Panc1 (cell line): ENCODE measurements around the gene CAP1. TPM values are rescaled to one million over a fixed set of nuclear protein-coding genes. Genes with fewer than 3 reads are reported as not detected.

Source experiments
- ATAC-seq: fragments of 200-7000 bp; cut with Tn5 transposase; 2 replicates; pipeline ENCODE4 v1.9.1; 2020; ENCODE audit warnings: mild to moderate bottlenecking, moderate library complexity
- BruUV-seq: library from RNA; stranded (reverse); fragments of 400-500 nt; replicated peaks from 2 replicates; lab custom pipeline; 2021; lab: Mats Ljungman, UMichigan
- CTCF ChIA-PET: fragments of 300-600 bp; sonication (Branson Sonifier 250); formaldehyde crosslinking; loops from one replicate; lab custom pipeline; 2022; ENCODE audit warnings: antibody characterized with exemption; lab: Charles Lee
- POLR2A ChIA-PET: fragments of 300-600 bp; sonication (Branson Sonifier 250); formaldehyde crosslinking; loops from one replicate; lab custom pipeline; 2022; ENCODE audit warnings: antibody characterized with exemption; lab: Charles Lee
- DNase-seq: peaks from one replicate; pipeline ENCODE4 v3.0.0-alpha.2; 2010; ENCODE audit warnings: low read depth, low spot score
- H3K27ac ChIP-seq: 2 replicates; pipeline ENCODE4 v1.5.1; 2011; ENCODE audit warnings: mild to moderate bottlenecking, low read length, inconsistent platforms
- H3K27me3 ChIP-seq: fragments of 200-500 bp; sonication (Bioruptor generic); 2 replicates; pipeline ENCODE4 v1.6.0; 2014; ENCODE audit warnings: low read length, inconsistent platforms; ENCODE audit not compliant: control insufficient read depth, insufficient read depth
- H3K36me3 ChIP-seq: fragments of 200-500 bp; sonication (Bioruptor generic); 2 replicates; pipeline ENCODE4 v1.5.1; 2014; ENCODE audit warnings: inconsistent platforms, mild to moderate bottlenecking, low read length, moderate library complexity; ENCODE audit not compliant: control insufficient read depth, insufficient read depth
- H3K4me1 ChIP-seq: 2 replicates; pipeline ENCODE4 v1.5.1; 2011; ENCODE audit warnings: inconsistent platforms, mild to moderate bottlenecking, low read length, moderate library complexity; ENCODE audit not compliant: control insufficient read depth, insufficient read depth
- H3K4me3 ChIP-seq, 2 experiments: 2 replicates each; pipeline ENCODE4 v1.5.1; 2011 to 2012; ENCODE audit warnings: low read depth in 2 of 2, low read length in 2 of 2, mild to moderate bottlenecking in 2 of 2, inconsistent platforms in 1 of 2, moderate library complexity in 1 of 2
- H3K9me3 ChIP-seq: fragments of 200-500 bp; sonication (Bioruptor generic); 2 replicates; pipeline ENCODE4 v1.5.1; 2014; ENCODE audit warnings: low read depth, mild to moderate bottlenecking, inconsistent platforms, low read length, moderate library complexity; ENCODE audit not compliant: control insufficient read depth, insufficient read depth
- CTCF ChIP-seq: fragments of 450-650 bp; IDR thresholded peaks from 2 replicates; pipeline ENCODE4 v1.5.1; 2017; ENCODE audit warnings: mild to moderate bottlenecking
- POLR2AphosphoS5 ChIP-seq: IDR thresholded peaks from 2 replicates; pipeline ENCODE4 v1.6.1; 2012; ENCODE audit warnings: mild to moderate bottlenecking, low read depth, low read length, moderate library complexity
- SIN3A ChIP-seq: IDR thresholded peaks from 2 replicates; pipeline ENCODE4 v1.6.1; 2012; ENCODE audit warnings: low read depth, mild to moderate bottlenecking, low read length, moderate library complexity, borderline replicate concordance; ENCODE audit not compliant: insufficient read depth
- TCF7L2 ChIP-seq: IDR thresholded peaks from 2 replicates; pipeline ENCODE4 v1.6.1; 2011; ENCODE audit warnings: mild to moderate bottlenecking, low read depth, low read length, inconsistent platforms
- in situ Hi-C: cut with HindIII; loops from 2 replicates; pipeline ENCODE4 v1.10.0; 2016; ENCODE audit warnings: low sequenced_read_pairs, low pct_unique_long_range_greater_than_20kb
- intact Hi-C: fragments of 100-400 bp; cut with micrococcal nuclease; formaldehyde crosslinking; loops from one replicate; pipeline ENCODE4 v1.10.0; 2022; ENCODE audit not compliant: unreplicated experiment
- total RNA-seq: library from RNA; stranded (reverse); gene quantifications from one replicate; pipeline ENCODE4 v1.2.1, GENCODE V29; 2021; ENCODE audit not compliant: unreplicated experiment
- TF ChIP-seq, protein P1 (sequence below), 2 experiments: IDR thresholded peaks; 2 replicates each; pipeline ENCODE4 v1.6.1; 2011 to 2012; ENCODE audit warnings: low read depth in 2 of 2, control low read depth in 1 of 2, low read length in 1 of 2, mild to moderate bottlenecking in 1 of 2, moderate library complexity in 1 of 2; ENCODE audit not compliant: insufficient read depth in 1 of 2

CAP1 gene
- total RNA-seq, 1 experiment from 2014 or later, result 463 TPM

DNA sequence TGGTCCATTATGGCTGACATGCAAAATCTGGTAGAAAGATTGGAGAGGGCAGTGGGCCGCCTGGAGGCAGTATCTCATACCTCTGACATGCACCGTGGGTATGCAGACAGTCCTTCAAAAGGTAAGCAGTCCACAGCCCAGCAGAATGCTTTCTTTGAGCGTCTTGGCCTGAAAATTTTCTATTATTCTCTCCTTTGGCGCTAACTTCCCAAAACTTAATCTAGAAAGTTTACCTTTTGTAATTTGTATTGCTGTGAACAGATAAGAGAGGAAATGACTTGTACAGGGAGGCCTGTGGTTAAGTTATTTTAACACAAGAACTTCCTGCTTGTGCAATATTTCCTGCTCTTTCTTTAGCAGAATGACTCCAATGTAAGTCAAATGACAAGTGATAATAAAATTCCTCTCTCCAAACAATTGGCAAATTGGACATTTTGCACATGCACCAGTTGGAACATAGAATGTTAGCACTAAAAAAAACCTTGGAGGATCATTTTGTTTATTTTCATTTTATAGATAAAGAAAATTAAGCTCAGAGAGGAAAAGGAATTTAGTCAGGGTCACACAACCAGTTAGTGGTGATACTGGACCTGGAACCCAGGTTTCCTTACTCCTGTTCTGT is 18.9 kb downstream of the CAP1 start:
- ATAC-seq (no peak), DNase-seq (no peak)
- ChIA-PET CTCF (no interaction called here), POLR2A (no interaction called here)
- intact Hi-C loops, result no loop called here
- Histone ChIP-seq H3K9me3 (no peaks in the 10 kb centered on the region), H3K36me3 (peaks cover 50% of the 10 kb centered on the region), H3K27me3 (no peaks in the 10 kb centered on the region), H3K27ac (no peak overlapping the region), H3K4me3 (no peak overlapping the region), H3K4me1 (no peaks in the 10 kb centered on the region)
- in situ Hi-C loops, result no loop called here
- no TSS peak for BruUV-seq
- TF ChIP-seq TCF7L2 (no peak), SIN3A (no peak), POLR2AphosphoS5 (no peak), CTCF (no peak)
- TF ChIP-seq, protein P1, sequence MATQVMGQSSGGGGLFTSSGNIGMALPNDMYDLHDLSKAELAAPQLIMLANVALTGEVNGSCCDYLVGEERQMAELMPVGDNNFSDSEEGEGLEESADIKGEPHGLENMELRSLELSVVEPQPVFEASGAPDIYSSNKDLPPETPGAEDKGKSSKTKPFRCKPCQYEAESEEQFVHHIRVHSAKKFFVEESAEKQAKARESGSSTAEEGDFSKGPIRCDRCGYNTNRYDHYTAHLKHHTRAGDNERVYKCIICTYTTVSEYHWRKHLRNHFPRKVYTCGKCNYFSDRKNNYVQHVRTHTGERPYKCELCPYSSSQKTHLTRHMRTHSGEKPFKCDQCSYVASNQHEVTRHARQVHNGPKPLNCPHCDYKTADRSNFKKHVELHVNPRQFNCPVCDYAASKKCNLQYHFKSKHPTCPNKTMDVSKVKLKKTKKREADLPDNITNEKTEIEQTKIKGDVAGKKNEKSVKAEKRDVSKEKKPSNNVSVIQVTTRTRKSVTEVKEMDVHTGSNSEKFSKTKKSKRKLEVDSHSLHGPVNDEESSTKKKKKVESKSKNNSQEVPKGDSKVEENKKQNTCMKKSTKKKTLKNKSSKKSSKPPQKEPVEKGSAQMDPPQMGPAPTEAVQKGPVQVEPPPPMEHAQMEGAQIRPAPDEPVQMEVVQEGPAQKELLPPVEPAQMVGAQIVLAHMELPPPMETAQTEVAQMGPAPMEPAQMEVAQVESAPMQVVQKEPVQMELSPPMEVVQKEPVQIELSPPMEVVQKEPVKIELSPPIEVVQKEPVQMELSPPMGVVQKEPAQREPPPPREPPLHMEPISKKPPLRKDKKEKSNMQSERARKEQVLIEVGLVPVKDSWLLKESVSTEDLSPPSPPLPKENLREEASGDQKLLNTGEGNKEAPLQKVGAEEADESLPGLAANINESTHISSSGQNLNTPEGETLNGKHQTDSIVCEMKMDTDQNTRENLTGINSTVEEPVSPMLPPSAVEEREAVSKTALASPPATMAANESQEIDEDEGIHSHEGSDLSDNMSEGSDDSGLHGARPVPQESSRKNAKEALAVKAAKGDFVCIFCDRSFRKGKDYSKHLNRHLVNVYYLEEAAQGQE (IDR thresholded peaks at IDR 0.05; ENCODE audit: insufficient read depth in 1 of 2, low read depth in 2 of 2, low read length in 1 of 2), result no peak

GRCh38 chr1:40059960-40060750 is 19.6 kb downstream of the CAP1 start:
- H3K4me1 ChIP-seq, result no peaks in the 10 kb centered on the region
- in situ Hi-C loops (no loop called here), intact Hi-C loops (no loop called here)
- DNase-seq (no peak), ATAC-seq (no peak)
- TF ChIP-seq SIN3A (no peak), CTCF (no peak), TCF7L2 (no peak), POLR2AphosphoS5 (no peak)
- TF ChIP-seq, protein P1 (IDR thresholded peaks at IDR 0.05; ENCODE audit: insufficient read depth in 1 of 2, low read depth in 2 of 2, low read length in 1 of 2), result no peak
- BruUV-seq, result no TSS peak
- ChIA-PET POLR2A (no interaction called here), CTCF (no interaction called here)
- H3K9me3 ChIP-seq, result no peaks in the 10 kb centered on the region
- H3K27me3 ChIP-seq, result no peaks in the 10 kb centered on the region
- no peak overlapping the region for H3K27ac ChIP-seq
- peaks cover 55% of the 10 kb centered on the region for H3K36me3 ChIP-seq
- no peak overlapping the region for H3K4me3 ChIP-seq
